NCI-H1105 (cell line): ENCODE measurements around the gene WIF1.

Source experiments
- DNase-seq: peaks from one replicate; lab custom pipeline; 2025; lab: John Stamatoyannopoulos, UW

The WIF1 gene

DNA sequence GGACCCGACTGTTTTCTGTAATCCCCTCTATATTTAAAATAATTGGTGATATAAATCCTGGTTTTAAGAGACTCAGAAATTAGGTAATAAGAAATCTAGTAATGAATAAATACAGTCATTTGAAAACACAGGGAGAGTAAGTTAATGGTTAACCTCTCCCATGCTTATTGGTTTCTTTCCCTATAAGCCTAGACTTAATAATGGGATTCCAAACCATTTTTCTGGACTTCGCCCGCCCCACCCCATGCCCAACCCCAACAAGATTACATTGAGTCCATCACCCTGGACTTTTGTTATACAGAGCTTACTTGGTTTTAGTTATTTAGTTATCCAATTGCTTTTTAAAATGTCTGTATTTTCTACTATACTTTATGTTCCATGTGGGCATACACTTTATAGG lies 98.7 kb downstream of the WIF1 start:
- DNase-seq: no peak

DNA sequence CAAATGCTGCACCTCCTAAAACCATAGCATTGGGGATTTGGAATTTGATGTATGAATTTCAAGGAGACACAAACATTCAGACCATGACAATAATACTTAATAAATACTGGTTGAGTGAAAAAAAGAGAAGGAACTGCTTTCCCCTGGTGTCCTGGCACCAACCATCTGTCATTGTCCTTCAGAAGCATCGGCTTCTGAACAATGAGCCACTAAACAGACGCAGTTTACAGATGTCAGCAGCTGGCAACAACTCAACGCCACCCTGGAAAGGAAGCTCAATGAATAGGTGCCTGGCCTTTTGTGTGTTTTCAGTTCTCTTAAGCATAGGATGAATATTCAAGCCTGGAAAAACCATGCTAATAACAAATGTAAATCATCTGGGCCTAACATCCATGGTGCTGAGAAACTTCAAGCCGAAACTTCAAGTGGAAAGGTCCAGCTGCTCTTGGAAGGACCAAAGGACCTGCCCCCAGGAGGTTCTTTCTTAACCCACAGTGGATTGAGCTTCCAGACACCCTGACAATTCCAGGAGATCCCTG lies 101.3 kb downstream of the WIF1 start:
- no peak for DNase-seq

DNA sequence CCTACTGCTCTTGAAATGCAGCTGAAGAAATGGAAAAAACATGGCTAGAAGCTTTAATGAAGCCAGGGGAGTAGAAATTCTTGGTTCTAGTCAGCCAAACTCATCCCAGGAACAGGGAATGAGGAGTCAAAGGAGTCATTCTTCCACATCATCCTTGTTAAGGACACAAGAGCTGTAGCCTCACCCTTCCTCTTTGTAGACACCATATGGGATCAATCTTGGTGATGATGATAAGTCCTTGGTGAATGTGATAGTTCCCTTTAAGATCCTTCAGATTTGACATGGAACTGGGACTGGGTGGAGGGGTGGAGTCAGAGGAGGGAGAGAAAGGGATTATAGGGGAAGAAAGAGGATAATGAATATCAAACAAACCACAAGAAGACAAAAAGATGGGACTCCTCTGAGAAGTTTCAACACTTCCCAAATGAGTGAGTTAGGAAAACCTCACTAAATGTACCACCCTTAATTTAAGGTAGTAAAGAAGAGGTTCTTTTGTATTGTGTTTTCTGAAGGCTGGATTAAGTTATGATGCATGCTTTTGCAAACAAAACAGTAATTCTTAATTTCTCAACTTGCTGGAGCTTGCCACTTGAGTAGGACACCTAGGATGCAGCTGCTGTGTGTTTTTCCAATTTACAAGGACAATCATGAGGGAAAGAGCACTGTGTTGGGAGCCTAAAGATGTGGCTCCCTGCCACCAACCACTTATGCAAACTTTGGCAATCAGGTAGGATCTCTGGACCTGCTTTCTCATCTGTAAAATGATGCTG lies 104.0 kb downstream of the WIF1 start:
- DNase-seq: no peak

DNA sequence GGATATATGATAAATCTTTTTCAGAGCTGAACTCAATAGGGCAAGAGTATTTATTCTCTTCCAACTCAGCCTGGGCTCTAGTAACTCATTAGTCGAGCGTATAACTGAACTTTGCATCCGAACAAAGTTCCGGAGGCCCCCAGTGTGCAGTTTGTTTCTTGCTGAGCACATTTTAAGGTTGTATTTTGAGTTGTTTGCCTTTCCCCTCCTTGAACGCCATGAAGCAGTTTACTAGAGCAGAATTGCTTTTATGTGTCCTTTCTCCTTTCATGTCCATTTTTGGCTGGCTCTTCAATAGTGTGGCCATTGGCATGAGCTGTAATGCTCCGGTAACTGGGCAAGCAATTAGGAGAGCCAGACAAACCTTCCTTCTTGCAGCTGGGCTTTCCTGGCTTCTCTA lies 105.3 kb downstream of the WIF1 start:
- DNase-seq: no peak

DNA sequence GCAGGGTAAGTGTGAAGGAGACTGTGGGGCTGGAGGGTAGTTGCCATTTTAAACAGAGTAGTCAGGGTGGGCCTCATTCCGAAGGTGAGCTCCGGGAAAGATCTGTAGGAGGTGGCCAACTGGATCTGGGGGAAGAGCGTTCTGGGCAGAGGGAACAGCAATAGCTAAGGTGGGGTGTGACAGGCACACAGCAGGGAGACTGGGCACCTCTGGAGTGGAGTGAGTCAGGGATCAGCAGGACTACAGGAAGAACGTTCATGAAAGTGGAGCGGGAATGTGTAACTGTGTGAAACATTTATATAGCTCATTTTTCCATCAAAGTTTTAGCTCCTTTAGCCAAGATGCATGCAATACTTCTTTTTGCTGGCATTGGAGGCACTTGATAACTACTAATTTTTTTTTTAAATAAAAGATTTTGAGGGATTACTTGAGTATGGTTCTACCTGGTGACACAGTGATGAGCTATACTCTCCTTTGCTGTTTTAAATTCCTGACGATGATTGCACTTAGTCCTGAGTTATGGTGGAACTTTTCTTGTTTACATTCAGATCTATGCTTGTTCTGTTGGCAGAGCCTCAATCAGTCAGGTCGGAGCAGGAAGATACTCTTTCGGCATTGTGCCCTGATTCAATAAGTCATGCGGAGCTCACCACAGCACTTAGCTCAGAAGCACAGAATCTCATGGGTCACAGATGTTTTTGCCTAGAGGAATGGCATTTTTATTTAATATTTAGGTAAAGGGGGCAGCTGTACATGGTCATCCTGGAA lies 106.4 kb downstream of the WIF1 start:
- DNase-seq: no peak

DNA sequence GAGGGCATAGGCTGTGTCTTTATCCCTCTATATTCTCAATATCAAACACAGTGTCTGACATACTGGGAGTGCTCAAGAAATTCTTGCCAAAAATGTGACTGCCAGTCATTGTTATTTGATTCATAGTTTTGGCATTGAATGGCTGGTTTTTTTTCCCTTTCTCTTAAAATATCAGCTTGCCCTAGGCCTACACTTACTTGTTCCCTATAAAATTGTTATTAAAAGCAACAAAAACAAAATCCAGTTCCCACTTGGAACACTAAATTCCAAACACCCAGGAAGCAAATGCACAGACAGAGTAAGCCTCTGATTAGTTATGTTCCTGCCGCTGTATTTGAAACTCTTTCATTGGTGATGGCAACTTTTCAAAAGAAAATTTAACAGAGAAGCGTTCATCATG lies 110.7 kb downstream of the WIF1 start:
- DNase-seq: no peak

DNA sequence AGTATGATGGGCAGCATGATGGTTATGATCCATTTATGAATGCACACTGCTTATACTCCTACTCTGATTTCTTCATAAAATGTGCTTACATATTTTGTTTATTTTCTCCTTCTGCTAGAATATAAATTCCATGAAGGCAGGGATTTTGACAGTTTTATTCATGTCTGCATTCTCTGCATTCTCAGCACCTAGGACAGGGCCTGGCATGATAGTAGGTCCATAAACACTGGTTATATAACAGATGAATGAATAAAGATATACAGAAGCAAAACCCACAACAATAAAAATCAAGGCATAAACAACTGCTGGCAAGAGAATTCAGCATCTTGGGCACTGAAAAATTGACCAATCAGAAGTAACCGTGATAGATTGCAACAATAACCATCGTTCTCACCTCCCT lies 115.4 kb downstream of the WIF1 start:
- no peak for DNase-seq

DNA sequence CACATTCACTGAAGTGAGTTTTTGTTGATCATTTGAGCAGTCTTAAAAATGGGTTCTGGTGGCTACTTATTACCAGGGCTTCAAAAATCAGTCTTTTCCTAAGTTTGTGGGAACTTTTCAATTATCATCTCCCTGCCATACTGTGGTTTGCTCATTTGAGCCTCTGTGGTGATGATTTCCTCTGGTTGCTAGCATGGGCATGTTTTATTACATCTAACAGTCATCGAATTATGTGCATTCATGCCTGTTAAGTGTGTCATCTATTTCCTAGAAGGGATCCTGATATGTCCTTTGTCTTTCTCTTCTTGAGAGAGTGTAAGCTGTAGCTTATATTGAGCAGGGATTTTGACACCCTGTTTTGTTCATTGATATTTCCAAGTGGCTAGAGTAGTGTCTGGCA lies 116.8 kb downstream of the WIF1 start:
- no peak for DNase-seq
